Brain microvascular endothelial cell (primary cell): Measurements from ENCODE around the gene FCN2.

Experiments
- DNase-seq: peaks from one replicate; pipeline ENCODE4 v3.0.0-alpha.2; 2020
- H3K27ac ChIP-seq: fragments of 250-450 bp; sonication (Bioruptor Pico); 2 replicates; pipeline ENCODE4 v1.5.1; 2020; ENCODE audit warnings: mild to moderate bottlenecking, moderate library complexity
- H3K27me3 ChIP-seq: fragments of 250-450 bp; sonication (Bioruptor Pico); replicated peaks from 2 replicates; pipeline ENCODE4 v1.5.1; 2020; ENCODE audit warnings: mild to moderate bottlenecking
- H3K36me3 ChIP-seq: fragments of 250-450 bp; sonication (Bioruptor Pico); replicated peaks from 2 replicates; pipeline ENCODE4 v1.5.1; 2020; ENCODE audit warnings: mild to moderate bottlenecking
- H3K4me3 ChIP-seq: 2 replicates; pipeline ENCODE4 v1.5.1; 2011; ENCODE audit warnings: low read depth, mild to moderate bottlenecking, control low read depth, low read length, moderate library complexity
- CTCF ChIP-seq: IDR thresholded peaks from 2 replicates; pipeline ENCODE4 v1.5.1; 2011; ENCODE audit warnings: low read depth, mild to moderate bottlenecking, moderate library complexity, low read length, control low read depth, inconsistent platforms; ENCODE audit errors: missing control alignments
- in situ Hi-C: cut with HindIII; loops from 2 replicates; pipeline ENCODE4 v1.10.0; 2017; ENCODE audit warnings: low sequenced_read_pairs, low pct_ligation_motif_present

Gene FCN2

GRCh38 chr9:134887219-134887618, 6.6 kb downstream of the FCN2 start:
- no peak for TF ChIP-seq CTCF

GRCh38 chr9:134887686-134888602, 7.3 kb downstream of the FCN2 start:
- no peak overlapping the region for H3K4me3 ChIP-seq
- TF ChIP-seq CTCF = no peak
- no peak for DNase-seq
- H3K36me3 ChIP-seq = no peaks in the 10 kb centered on the region
- in situ Hi-C loops = no loop called here
- H3K27ac ChIP-seq = no peak overlapping the region
- no peaks in the 10 kb centered on the region for H3K27me3 ChIP-seq

More at GRCh38 chr9:134887219-134887618, 6.6 kb downstream of the FCN2 start:
- no peak for DNase-seq
- in situ Hi-C loops = no loop called here
- Histone ChIP-seq H3K27me3 (no peaks in the 10 kb centered on the region), H3K4me3 (no peak overlapping the region), H3K36me3 (no peaks in the 10 kb centered on the region), H3K27ac (no peak overlapping the region)

- no peak for DNase-seq
- in situ Hi-C loops = no loop called here
- no peak overlapping the region for H3K27ac ChIP-seq
- no peaks in the 10 kb centered on the region for H3K27me3 ChIP-seq
- no peak for TF ChIP-seq CTCF
- H3K4me3 ChIP-seq = no peak overlapping the region
- H3K36me3 ChIP-seq = no peaks in the 10 kb centered on the region
Observed at GRCh38 chr9:134888603-134889190, 8.1 kb downstream of the FCN2 start.

GRCh38 chr9:134889386-134890154, 9.0 kb downstream of the FCN2 start:
- Histone ChIP-seq H3K4me3 (no peak overlapping the region), H3K27ac (no peak overlapping the region), H3K27me3 (no peaks in the 10 kb centered on the region), H3K36me3 (no peaks in the 10 kb centered on the region)
- no peak for TF ChIP-seq CTCF
- in situ Hi-C loops = no loop called here
- DNase-seq = no peak

GRCh38 chr9:134890155-134890495, 9.5 kb downstream of the FCN2 start:
- TF ChIP-seq CTCF = no peak
- in situ Hi-C loops = no loop called here
- H3K27me3 ChIP-seq = no peaks in the 10 kb centered on the region
- H3K27ac ChIP-seq = no peak overlapping the region
- H3K36me3 ChIP-seq = no peaks in the 10 kb centered on the region
- no peak overlapping the region for H3K4me3 ChIP-seq
- no peak for DNase-seq
